GM12878 (cell line): ENCODE measurements around the gene MYCBP. TPM values are rescaled to one million over a fixed set of nuclear protein-coding genes. Genes with fewer than 3 reads are reported as not detected.
A peak's percentile ranks its signal among the peaks of the same experiment; 100 is the strongest.

Experiments used
- CBFB ChIP-seq: IDR thresholded peaks from 2 replicates; pipeline ENCODE4 v1.6.1; 2016; ENCODE audit warnings: antibody characterized with exemption, low read depth
- CBX5 ChIP-seq: sonication (generic); IDR thresholded peaks from 2 replicates; pipeline ENCODE4 v1.6.1; 2016; ENCODE audit warnings: low read depth, moderate library complexity, mild to moderate bottlenecking, inconsistent platforms
- CEBPZ ChIP-seq: fragments of 150-350 bp; IDR thresholded peaks from 2 replicates; pipeline ENCODE4 v1.6.1; 2016; ENCODE audit warnings: low read depth, low read length
- E2F4 ChIP-seq: IDR thresholded peaks from 2 replicates; pipeline ENCODE4 v1.6.1; 2012; ENCODE audit warnings: low read depth, low read length, improper control_type of control experiment
- PRDM15 ChIP-seq: fragments of 450-650 bp; formaldehyde crosslinking; IDR thresholded peaks from 2 replicates; pipeline ENCODE4 v1.4.0; 2020; ENCODE audit warnings: mild to moderate bottlenecking, moderate library complexity
- SMC3 ChIP-seq: IDR thresholded peaks from 2 replicates; pipeline ENCODE4 v1.6.1; 2011; ENCODE audit warnings: low read length, improper control_type of control experiment, borderline replicate concordance
- TCF12 ChIP-seq: IDR thresholded peaks from 2 replicates; pipeline ENCODE4 v1.6.1; 2011; ENCODE audit warnings: low read depth, mild to moderate bottlenecking, low read length
- ZNF24 ChIP-seq: fragments of 450-650 bp; IDR thresholded peaks from 2 replicates; pipeline ENCODE4 v1.6.1; 2017; ENCODE audit warnings: antibody characterized with exemption, mild to moderate bottlenecking
- polyA plus RNA-seq, 11 experiments: library from polyadenylated mRNA; depleted of rRNA in 4 of 11; unstranded in 6 of 11; stranded (reverse) in 5 of 11; fragments of >200 nt; fragmentation: Nextera tagmentation in 4 of 11; fragmentation: Illumina TruSeq in 1 of 11; extraction: Ambion mirVana in 4 of 11; extraction: Trizol in 1 of 11; gene quantifications; 1 replicate in 1 of 11; 2 replicates in 10 of 11; pipeline versions ENCODE4 v1.2.1 to v1.2.3, GENCODE V29; 2011 to 2016; ENCODE audit warnings: inconsistent platforms in 2 of 11, missing spikeins in 2 of 11, low read depth in 1 of 11
- total RNA-seq, 4 experiments: library from RNA; depleted of rRNA in 3 of 4; stranded (reverse); fragments of >200 nt in 3 of 4; fragmentation: Illumina TruSeq in 1 of 4; extraction: Trizol in 1 of 4; gene quantifications; 2 replicates each; pipeline versions ENCODE4 v1.2.1 to v1.2.3, GENCODE V29; 2013 to 2021
- TF ChIP-seq, protein P1 (sequence below): IDR thresholded peaks from 2 replicates; pipeline ENCODE4 v1.6.1; 2012; ENCODE audit warnings: mild to moderate bottlenecking, low read depth, low read length
- TF ChIP-seq, protein P2 (sequence below): fragments of 450-650 bp; IDR thresholded peaks from 2 replicates; pipeline ENCODE4 v1.6.1; 2017; ENCODE audit warnings: antibody characterized with exemption, mild to moderate bottlenecking, moderate library complexity
- TF ChIP-seq, protein P3 (sequence below): IDR thresholded peaks from 2 replicates; pipeline ENCODE4 v1.6.1; 2012; ENCODE audit warnings: low read length, inconsistent platforms

MYCBP gene
- total and polyA plus RNA-seq, 10 of the 15 experiments (the other 5 are each of a cell fraction or from before 2014, with no cell fraction given): 26.1 to 210 (median 43.1) TPM

DNA sequence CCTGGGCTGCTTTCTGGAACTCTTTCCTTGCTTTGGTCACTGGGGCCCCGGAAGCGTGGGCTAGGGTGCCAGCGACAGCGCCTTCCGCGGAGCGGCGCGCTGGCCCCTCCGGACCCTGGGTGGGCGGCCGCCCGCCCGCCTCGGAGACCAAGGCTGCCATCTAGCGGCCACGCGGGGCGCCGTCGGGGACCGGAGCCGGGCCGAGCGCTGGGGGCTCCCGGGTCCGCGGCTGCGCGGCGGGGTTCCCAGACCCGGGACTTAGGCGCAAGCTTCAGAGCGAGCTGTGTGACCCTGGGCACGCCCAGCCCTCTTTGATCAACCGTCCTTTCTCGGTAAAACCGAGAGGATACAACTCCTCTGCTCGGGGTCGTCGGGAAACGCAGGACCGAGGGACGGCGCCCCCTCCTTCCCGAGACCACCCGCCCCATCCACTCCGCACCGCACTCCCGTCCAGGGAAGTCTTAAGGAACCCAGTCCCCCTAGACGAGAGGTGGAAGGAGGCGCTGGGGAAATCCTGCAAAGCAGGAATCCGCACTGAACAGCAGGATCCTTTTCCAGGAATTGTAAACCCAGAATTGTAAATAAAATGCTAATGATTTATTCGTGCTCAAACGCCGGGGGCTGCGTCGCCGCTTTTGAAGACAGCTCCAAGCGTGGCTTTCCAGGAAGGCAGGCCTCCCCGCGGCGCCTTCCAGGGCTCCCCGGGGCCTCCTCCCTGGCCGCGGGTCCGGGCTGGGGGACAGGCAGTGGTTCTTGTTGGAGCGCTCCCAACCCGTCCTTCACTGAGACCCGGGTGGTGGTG lies 54.8 kb downstream of the MYCBP start (continued):
- no peak for TF ChIP-seq PRDM15 (CRISPR knock-in tag)
- TF ChIP-seq E2F4: no peak
- no peak for TF ChIP-seq CEBPZ
- TF ChIP-seq, protein P1, sequence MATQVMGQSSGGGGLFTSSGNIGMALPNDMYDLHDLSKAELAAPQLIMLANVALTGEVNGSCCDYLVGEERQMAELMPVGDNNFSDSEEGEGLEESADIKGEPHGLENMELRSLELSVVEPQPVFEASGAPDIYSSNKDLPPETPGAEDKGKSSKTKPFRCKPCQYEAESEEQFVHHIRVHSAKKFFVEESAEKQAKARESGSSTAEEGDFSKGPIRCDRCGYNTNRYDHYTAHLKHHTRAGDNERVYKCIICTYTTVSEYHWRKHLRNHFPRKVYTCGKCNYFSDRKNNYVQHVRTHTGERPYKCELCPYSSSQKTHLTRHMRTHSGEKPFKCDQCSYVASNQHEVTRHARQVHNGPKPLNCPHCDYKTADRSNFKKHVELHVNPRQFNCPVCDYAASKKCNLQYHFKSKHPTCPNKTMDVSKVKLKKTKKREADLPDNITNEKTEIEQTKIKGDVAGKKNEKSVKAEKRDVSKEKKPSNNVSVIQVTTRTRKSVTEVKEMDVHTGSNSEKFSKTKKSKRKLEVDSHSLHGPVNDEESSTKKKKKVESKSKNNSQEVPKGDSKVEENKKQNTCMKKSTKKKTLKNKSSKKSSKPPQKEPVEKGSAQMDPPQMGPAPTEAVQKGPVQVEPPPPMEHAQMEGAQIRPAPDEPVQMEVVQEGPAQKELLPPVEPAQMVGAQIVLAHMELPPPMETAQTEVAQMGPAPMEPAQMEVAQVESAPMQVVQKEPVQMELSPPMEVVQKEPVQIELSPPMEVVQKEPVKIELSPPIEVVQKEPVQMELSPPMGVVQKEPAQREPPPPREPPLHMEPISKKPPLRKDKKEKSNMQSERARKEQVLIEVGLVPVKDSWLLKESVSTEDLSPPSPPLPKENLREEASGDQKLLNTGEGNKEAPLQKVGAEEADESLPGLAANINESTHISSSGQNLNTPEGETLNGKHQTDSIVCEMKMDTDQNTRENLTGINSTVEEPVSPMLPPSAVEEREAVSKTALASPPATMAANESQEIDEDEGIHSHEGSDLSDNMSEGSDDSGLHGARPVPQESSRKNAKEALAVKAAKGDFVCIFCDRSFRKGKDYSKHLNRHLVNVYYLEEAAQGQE: no peak
- no peak for TF ChIP-seq CBX5
- no peak for TF ChIP-seq CBFB
- 0 out of 2 replicates have a peak, but pooled peaks have one; percentile 49 for TF ChIP-seq ZNF24
- TF ChIP-seq, protein P2, sequence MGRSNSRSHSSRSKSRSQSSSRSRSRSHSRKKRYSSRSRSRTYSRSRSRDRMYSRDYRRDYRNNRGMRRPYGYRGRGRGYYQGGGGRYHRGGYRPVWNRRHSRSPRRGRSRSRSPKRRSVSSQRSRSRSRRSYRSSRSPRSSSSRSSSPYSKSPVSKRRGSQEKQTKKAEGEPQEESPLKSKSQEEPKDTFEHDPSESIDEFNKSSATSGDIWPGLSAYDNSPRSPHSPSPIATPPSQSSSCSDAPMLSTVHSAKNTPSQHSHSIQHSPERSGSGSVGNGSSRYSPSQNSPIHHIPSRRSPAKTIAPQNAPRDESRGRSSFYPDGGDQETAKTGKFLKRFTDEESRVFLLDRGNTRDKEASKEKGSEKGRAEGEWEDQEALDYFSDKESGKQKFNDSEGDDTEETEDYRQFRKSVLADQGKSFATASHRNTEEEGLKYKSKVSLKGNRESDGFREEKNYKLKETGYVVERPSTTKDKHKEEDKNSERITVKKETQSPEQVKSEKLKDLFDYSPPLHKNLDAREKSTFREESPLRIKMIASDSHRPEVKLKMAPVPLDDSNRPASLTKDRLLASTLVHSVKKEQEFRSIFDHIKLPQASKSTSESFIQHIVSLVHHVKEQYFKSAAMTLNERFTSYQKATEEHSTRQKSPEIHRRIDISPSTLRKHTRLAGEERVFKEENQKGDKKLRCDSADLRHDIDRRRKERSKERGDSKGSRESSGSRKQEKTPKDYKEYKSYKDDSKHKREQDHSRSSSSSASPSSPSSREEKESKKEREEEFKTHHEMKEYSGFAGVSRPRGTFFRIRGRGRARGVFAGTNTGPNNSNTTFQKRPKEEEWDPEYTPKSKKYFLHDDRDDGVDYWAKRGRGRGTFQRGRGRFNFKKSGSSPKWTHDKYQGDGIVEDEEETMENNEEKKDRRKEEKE: no peak
- TF ChIP-seq SMC3: peak; percentile 55
- no peak for TF ChIP-seq TCF12
- TF ChIP-seq, protein P3, sequence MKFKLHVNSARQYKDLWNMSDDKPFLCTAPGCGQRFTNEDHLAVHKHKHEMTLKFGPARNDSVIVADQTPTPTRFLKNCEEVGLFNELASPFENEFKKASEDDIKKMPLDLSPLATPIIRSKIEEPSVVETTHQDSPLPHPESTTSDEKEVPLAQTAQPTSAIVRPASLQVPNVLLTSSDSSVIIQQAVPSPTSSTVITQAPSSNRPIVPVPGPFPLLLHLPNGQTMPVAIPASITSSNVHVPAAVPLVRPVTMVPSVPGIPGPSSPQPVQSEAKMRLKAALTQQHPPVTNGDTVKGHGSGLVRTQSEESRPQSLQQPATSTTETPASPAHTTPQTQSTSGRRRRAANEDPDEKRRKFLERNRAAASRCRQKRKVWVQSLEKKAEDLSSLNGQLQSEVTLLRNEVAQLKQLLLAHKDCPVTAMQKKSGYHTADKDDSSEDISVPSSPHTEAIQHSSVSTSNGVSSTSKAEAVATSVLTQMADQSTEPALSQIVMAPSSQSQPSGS: no peak
